ENCODE results near the gene LYVE1. TPM values are rescaled to one million over a fixed set of nuclear protein-coding genes. Genes with fewer than 3 reads are reported as not detected.

LYVE1 gene
- total RNA-seq, 2 experiments from 2014 or later = not detected

DNA sequence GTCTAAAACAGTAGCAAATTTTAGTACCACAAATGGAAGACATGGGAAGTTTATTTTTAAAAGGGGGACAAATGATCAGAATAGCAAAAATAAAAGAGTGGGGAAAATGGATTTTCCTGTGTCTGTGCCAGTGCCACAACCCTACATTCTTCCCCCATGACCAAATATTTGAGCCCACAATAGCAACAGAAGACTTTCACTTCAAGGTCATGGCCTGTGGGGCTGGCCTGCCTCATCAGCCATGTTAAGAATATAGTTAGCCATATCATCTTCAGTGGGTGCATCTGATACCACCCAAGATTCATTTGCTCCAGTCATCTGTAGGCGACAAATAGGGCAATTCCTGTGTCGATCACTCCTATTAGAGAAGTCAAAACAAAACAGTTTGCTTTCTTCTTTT lies 53.8 kb downstream of the LYVE1 start:
- Mint-ChIP-seq H3K4me3 (no peak overlapping the region), H3K36me3 (ENCODE audit: low read depth) (peaks cover 44% of the 10 kb centered on the region), H3K27me3 (no peaks in the 10 kb centered on the region), H3K27ac (no peak overlapping the region), H3K9me3 (no peaks in the 10 kb centered on the region), H3K4me1 (ENCODE audit: low read depth) (no peaks in the 10 kb centered on the region)
- intact Hi-C loops (cut with DNase I, micrococcal nuclease) = loop anchor here (10.0 kb wide), 1 partner anchor 220 kb away; no protein-coding TSS in a partner anchor
- Histone ChIP-seq H3K4me1 (ENCODE audit: insufficient read depth, low read length) (no peaks in the 10 kb centered on the region), H3K36me3 (ENCODE audit: insufficient read depth, low read length) (peaks cover 20% of the 10 kb centered on the region), H3K9me3 (ENCODE audit: control insufficient read depth in 1 of 2, insufficient read depth in 1 of 2, low read length in 2 of 2) (no peaks in the 10 kb centered on the region), H3K4me3 (ENCODE audit: low read length) (no peak overlapping the region), H3K27me3 (ENCODE audit: control insufficient read depth in 1 of 2, insufficient read depth in 2 of 2, low read length in 2 of 2) (no peaks in the 10 kb centered on the region), H3K27ac (ENCODE audit: low read depth in 1 of 2, low read length in 2 of 2) (no peak overlapping the region)
- POLR2A ChIA-PET = no interaction called here
- DNase-seq = no peak
- no peak for ATAC-seq (ENCODE audit: poor library complexity)
- TF ChIP-seq, protein P1, sequence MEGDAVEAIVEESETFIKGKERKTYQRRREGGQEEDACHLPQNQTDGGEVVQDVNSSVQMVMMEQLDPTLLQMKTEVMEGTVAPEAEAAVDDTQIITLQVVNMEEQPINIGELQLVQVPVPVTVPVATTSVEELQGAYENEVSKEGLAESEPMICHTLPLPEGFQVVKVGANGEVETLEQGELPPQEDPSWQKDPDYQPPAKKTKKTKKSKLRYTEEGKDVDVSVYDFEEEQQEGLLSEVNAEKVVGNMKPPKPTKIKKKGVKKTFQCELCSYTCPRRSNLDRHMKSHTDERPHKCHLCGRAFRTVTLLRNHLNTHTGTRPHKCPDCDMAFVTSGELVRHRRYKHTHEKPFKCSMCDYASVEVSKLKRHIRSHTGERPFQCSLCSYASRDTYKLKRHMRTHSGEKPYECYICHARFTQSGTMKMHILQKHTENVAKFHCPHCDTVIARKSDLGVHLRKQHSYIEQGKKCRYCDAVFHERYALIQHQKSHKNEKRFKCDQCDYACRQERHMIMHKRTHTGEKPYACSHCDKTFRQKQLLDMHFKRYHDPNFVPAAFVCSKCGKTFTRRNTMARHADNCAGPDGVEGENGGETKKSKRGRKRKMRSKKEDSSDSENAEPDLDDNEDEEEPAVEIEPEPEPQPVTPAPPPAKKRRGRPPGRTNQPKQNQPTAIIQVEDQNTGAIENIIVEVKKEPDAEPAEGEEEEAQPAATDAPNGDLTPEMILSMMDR (IDR thresholded peaks at IDR 0.05) = no peak
- CTCF ChIA-PET = interaction anchor here (0.9 to 1.2 kb wide), 3 partner anchors 19 to 109 kb away, joined by 3 to 5 read pairs (median 5); partner anchors contain the start of gene RNF141

DNA sequence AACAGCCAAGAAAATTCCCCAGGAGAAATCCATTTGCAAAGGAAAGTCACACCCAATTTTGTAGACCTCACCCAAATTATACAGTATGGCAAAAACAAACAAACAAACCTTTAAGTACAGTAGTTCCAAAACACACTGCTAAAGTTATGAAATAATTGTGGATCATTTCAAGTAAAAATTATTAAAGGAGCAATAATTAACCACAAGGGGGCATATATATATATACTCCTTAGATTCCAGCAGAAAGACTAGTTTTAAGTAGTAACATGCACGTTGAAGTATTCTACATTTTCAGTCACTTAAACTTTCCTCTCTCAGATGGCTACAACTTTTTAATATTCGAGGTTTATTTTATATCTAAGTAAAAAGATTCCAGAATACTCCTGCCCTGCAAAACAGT lies 54.3 kb downstream of the LYVE1 start:
- Mint-ChIP-seq H3K36me3 (ENCODE audit: low read depth) (peaks cover 39% of the 10 kb centered on the region), H3K9me3 (no peaks in the 10 kb centered on the region), H3K4me1 (ENCODE audit: low read depth) (no peaks in the 10 kb centered on the region), H3K4me3 (no peak overlapping the region), H3K27ac (no peak overlapping the region), H3K27me3 (no peaks in the 10 kb centered on the region)
- H3K9me3 ChIP-seq (ENCODE audit: control insufficient read depth in 1 of 2, insufficient read depth in 1 of 2, low read length in 2 of 2) = no peaks in the 10 kb centered on the region
- DNase-seq (no peak), ATAC-seq (ENCODE audit: poor library complexity) (no peak)
- H3K4me1 ChIP-seq (ENCODE audit: insufficient read depth, low read length) = no peaks in the 10 kb centered on the region
- CTCF ChIA-PET = interaction anchor here (0.7 to 1.2 kb wide), 4 partner anchors 20 to 109 kb away, joined by 3 to 5 read pairs (median 4); partner anchors contain the start of gene RNF141
- H3K4me3 ChIP-seq (ENCODE audit: low read length) = no peak overlapping the region
- intact Hi-C loops (cut with DNase I, micrococcal nuclease) = loop anchor here (10.0 kb wide), 1 partner anchor 221 kb away; no protein-coding TSS in a partner anchor
- H3K36me3 ChIP-seq (ENCODE audit: insufficient read depth, low read length) = peaks cover 16% of the 10 kb centered on the region
- H3K27ac ChIP-seq (ENCODE audit: low read depth in 1 of 2, low read length in 2 of 2) = no peak overlapping the region
- POLR2A ChIA-PET = no interaction called here
- TF ChIP-seq, protein P1 (IDR thresholded peaks at IDR 0.05) = no peak
- H3K27me3 ChIP-seq (ENCODE audit: control insufficient read depth in 1 of 2, insufficient read depth in 2 of 2, low read length in 2 of 2) = no peaks in the 10 kb centered on the region

DNA sequence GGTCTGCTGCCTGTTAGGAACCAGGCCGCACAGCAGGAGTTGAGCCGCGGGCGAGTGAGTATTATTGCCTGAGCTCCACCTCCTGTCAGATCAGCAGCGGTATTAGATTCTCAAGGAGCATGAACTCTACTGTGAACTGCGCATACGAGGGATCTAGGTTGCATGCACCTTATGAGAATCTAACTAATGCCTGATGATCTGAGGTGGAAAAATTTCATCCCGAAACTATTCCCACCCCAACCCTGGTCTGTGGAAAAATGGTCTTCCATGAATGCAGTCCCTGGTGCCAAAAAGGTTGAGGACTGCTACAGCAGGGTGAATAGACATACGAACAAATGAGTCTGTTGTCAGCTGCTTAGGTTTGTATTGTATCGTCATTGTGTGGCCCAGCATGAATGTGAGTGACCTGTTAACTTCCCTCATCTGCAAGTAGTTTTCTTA lies 57.3 kb downstream of the LYVE1 start:
- CTCF ChIA-PET = interaction anchor here (1.2 to 2.5 kb wide), 2 partner anchors 30 to 105 kb away, joined by 3 to 18 read pairs; partner anchors contain the start of gene RNF141
- no peak overlapping the region for H3K4me3 Mint-ChIP-seq
- H3K27ac Mint-ChIP-seq = no peak overlapping the region

More for the DNA sequence above, 57.3 kb downstream of the LYVE1 start:
- peaks cover 19% of the 10 kb centered on the region for H3K36me3 ChIP-seq (ENCODE audit: insufficient read depth, low read length)
- no peak overlapping the region for H3K4me3 ChIP-seq (ENCODE audit: low read length)
- no peaks in the 10 kb centered on the region for H3K27me3 ChIP-seq (ENCODE audit: control insufficient read depth in 1 of 2, insufficient read depth in 2 of 2, low read length in 2 of 2)
- intact Hi-C loops (cut with DNase I, micrococcal nuclease) = loop anchor here (10.0 kb wide), 1 partner anchor 224 kb away; no protein-coding TSS in a partner anchor
- H3K4me1 ChIP-seq (ENCODE audit: insufficient read depth, low read length) = no peaks in the 10 kb centered on the region
- no peaks in the 10 kb centered on the region for H3K9me3 Mint-ChIP-seq
- H3K9me3 ChIP-seq (ENCODE audit: control insufficient read depth in 1 of 2, insufficient read depth in 1 of 2, low read length in 2 of 2) = no peaks in the 10 kb centered on the region
- ATAC-seq (ENCODE audit: poor library complexity) (no peak), DNase-seq (no peak)
- H3K27ac ChIP-seq (ENCODE audit: low read depth in 1 of 2, low read length in 2 of 2) = no peak overlapping the region
- peaks cover 20% of the 10 kb centered on the region for H3K36me3 Mint-ChIP-seq (ENCODE audit: low read depth)
- POLR2A ChIA-PET = no interaction called here
- TF ChIP-seq, protein P1 (IDR thresholded peaks at IDR 0.05) = no peak
- H3K27me3 Mint-ChIP-seq = no peaks in the 10 kb centered on the region
- no peaks in the 10 kb centered on the region for H3K4me1 Mint-ChIP-seq (ENCODE audit: low read depth)

Other genes starting within 250 kb of the LYVE1 start
- gene AMPD3, start 113.4 kb downstream of the LYVE1 start, total RNA-seq = 10 to 100 TPM; 13.2 to 14.1 TPM
- 10 to 100 TPM; 18.0 to 19.0 TPM for gene RNF141, start 27.5 kb downstream of the LYVE1 start, total RNA-seq
- gene IRAG1, start 125.1 kb upstream of the LYVE1 start, total RNA-seq = not detected
- 10 to 100 TPM; 34.0 to 34.7 TPM for gene CTR9, start 182.6 kb upstream of the LYVE1 start, total RNA-seq
- 1,000 to 10,000 TPM; 1,001 to 1,008 TPM for gene EIF4G2, start 240.3 kb upstream of the LYVE1 start, total RNA-seq

All from CD4-positive, alpha-beta T cell (primary cell).